OCI-LY7 (cell line): ENCODE measurements around the gene PSMA2.

Experiments
- CTCF ChIP-seq: fragments of 200-600 bp; sonication (generic); conservative IDR thresholded peaks from 2 replicates; pipeline ENCODE4 v1.5.1; 2014; ENCODE audit warnings: mild to moderate bottlenecking, antibody characterized with exemption, low read length, moderate library complexity, mixed read lengths
- EZH2phosphoT487 ChIP-seq: fragments of 200-600 bp; sonication (generic); IDR thresholded peaks from 2 replicates; pipeline ENCODE4 v1.6.1; 2018; ENCODE audit warnings: low read depth, borderline replicate concordance, mild to moderate bottlenecking, mixed run types, antibody characterized with exemption, low read length, moderate library complexity, mixed read lengths

GRCh38 chr7:42928754-42929153 is 3.2 kb downstream of the PSMA2 start:
- TF ChIP-seq CTCF (no peak), EZH2phosphoT487 (no peak)
